HK-2 (cell line): Measurements from ENCODE around the gene H6PD.
"Not testable (repeated sequence)": the region's sequence is repeated elsewhere in the genome, so short reads cannot be mapped to it uniquely, and the experiment has no call there.

Source experiments
- DNase-seq: peaks from one replicate; pipeline ENCODE4 v3.0.0-alpha.2; 2018; ENCODE audit not compliant: unreplicated experiment

The H6PD gene

GRCh38 chr1:9298282-9298681, 63.7 kb downstream of the H6PD start:
- DNase-seq = no peak

GRCh38 chr1:9299571-9300541, 65.3 kb downstream of the H6PD start:
- DNase-seq = not testable (repeated sequence)

- DNase-seq = no peak
Measured at GRCh38 chr1:9300573-9300972, 66.0 kb downstream of the H6PD start.

- peak; percentile 72 for DNase-seq
Measured at GRCh38 chr1:9302745-9303524, 68.4 kb downstream of the H6PD start.

GRCh38 chr1:9303916-9304315, 69.3 kb downstream of the H6PD start:
- no peak for DNase-seq

GRCh38 chr1:9305216-9305615, 70.6 kb downstream of the H6PD start:
- no peak for DNase-seq

GRCh38 chr1:9306006-9306405, 71.4 kb downstream of the H6PD start:
- no peak for DNase-seq

GRCh38 chr1:9307303-9307702, 72.7 kb downstream of the H6PD start:
- DNase-seq = no peak

- no peak for DNase-seq
Measured at GRCh38 chr1:9308236-9308785, 73.7 kb downstream of the H6PD start.

GRCh38 chr1:9309080-9309479, 74.5 kb downstream of the H6PD start:
- no peak for DNase-seq

- DNase-seq = no peak
Measured at GRCh38 chr1:9309991-9310390, 75.4 kb downstream of the H6PD start.

- no peak for DNase-seq
Measured at GRCh38 chr1:9311029-9311428, 76.5 kb downstream of the H6PD start.

- no peak for DNase-seq
Measured at GRCh38 chr1:9311479-9311878, 76.9 kb downstream of the H6PD start.

- no peak for DNase-seq
Measured at GRCh38 chr1:9312168-9312720, 77.7 kb downstream of the H6PD start.

GRCh38 chr1:9313576-9313975, 79.0 kb downstream of the H6PD start:
- DNase-seq = no peak

- no peak for DNase-seq
Measured at GRCh38 chr1:9314111-9314510, 79.5 kb downstream of the H6PD start.

GRCh38 chr1:9314711-9315379, 80.3 kb downstream of the H6PD start:
- DNase-seq = no peak

GRCh38 chr1:9315411-9316079, 81.0 kb downstream of the H6PD start:
- peak; percentile 45 for DNase-seq

GRCh38 chr1:9316080-9316444, 81.5 kb downstream of the H6PD start:
- no peak for DNase-seq

- DNase-seq = no peak
Measured at GRCh38 chr1:9316512-9316911, 81.9 kb downstream of the H6PD start.

GRCh38 chr1:9317072-9317471, 82.5 kb downstream of the H6PD start:
- no peak for DNase-seq
